ENCODE data around the gene ABHD12B.

The ABHD12B gene, protein sequence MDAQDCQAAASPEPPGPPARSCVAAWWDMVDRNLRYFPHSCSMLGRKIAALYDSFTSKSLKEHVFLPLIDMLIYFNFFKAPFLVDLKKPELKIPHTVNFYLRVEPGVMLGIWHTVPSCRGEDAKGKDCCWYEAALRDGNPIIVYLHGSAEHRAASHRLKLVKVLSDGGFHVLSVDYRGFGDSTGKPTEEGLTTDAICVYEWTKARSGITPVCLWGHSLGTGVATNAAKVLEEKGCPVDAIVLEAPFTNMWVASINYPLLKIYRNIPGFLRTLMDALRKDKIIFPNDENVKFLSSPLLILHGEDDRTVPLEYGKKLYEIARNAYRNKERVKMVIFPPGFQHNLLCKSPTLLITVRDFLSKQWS

DNA sequence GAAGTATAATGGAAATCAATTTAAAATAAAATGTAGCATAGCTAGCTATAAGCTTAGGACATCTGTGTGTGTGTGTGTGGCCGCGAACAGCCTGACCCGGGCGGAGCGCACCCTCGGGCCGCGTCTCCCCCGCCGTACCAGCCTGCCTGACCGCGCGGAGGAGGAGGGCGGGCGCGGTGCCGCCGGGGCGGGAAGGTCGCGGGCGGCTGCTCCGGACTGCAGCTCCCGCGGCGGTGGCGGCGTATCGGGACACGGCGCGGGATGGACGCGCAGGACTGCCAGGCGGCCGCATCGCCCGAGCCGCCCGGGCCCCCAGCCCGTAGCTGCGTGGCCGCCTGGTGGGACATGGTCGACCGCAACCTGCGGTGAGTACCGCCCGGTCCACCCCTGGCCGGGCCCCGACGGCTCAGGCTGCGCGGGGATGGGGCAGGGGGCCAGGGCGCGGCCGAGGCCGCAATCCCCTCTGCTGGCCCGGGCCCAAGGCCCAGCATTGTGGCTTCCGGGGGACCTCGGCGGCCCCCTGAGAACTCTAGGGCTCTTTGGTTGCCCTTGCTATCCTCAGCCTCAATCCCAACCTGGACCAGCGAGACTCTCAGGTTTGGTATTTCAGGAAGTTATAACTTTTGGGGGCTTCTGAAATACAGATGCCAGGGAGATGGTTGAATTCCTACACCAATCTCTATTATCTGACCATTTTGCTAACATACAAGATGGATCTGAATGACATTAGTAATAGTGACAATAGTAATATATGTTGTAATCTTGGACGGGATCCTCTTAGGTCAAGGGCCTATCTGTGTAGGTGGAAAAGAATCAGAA is at the start of gene ABHD12B:
Gene ABHD12B (plus strand): TSS at position 140 of the 819 bp plus-strand sequence. CDS start 122 bp downstream, at position 262.
- DNase-seq: no peak

DNA sequence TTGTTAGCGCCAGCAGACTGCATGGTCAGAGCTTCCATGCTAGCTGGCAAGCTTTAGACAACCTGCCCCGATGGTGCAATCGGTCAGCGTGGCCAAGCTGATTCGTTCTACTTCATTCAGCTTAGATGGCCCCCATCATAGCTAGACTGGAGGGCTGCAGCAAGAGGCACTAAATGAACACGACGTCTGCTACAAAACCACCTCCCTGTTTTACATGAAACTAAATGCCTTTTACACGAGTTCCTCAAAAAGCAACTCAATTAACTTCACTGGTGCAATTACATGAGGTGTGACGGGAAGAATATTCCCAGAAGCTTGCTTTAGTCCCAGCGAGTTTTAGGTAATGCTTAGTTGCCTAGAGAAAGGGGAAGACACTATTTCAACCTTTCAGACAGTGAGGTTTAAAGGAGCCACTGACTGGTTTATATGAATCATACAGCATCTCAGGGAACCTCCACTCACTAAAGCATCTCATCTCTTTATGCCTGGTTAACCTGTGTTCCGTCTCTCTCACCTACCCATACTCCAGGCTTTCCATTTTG is 49.3 kb upstream of the ABHD12B start:
- DNase-seq: no peak

DNA sequence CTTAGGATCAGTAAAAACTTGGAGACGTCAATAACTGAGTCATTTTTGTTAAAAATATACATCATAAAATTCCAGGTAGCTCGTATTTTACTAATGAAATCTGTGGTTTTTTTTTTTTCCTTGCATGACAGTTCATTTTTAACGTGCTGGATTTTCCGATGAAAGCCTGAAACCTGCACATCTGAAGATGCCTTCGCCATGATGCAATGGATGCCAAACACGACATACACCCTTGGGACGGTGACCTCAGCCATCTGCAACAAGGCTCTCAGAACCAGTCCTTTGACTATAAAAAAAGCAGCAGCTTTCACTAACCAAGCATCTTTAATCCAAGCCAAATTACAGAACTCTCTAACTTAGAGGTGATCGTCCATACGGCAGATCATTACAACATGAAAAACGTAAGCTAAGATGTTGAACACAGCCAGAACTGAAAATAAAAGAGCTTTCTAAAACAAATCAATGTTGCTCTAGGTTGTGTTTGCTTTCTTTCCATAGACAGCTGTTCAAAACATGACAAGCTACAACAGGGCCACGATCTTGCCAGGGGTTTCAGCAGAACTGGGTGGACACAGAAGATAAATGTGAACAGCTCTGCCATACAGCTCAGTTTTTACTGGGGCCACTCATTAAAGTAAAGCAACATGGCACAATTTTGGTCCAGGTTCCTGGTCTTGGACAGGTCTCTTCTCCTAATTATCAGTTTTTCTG is 48.6 kb upstream of the ABHD12B start:
- no peak for DNase-seq

DNA sequence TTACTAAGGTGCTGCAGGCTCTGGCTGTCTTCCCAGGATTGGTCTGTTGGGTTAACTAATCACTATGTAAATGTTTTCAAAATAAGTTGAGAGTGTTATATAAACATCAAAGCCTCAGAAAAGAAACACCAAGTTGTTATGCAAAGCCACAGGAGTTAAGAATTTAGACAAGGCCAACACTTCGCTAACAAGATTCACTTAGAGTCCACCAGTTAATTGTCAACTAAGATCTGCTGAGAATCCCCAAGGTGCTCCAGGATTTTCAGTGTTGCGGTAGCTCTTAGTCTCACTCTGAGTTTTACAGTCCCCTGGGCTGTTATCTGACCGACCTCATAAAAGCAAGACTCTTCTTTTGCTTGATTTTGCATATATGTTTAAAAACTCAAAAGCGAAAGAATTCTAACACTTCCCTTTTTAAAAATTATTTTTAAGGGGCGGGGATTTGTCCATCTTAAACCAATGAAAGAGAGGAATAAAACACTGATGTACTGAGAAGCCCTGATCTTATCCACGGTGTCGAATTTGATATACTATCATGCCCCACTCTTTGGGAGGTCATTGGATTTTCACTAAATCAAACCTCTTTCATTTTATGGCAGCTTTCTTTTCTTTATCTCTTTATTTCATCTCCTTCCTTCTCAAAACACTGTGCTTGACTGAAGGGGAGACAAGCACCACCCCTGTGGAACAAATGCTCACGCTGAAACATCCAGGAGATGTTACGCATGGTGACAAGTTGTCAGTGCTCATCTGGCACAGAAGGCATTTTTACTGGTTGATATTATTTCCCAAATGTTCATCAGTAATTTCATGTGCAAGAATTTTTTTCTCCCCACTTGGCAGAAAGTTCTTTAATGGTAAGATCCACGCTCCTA is 47.9 kb upstream of the ABHD12B start:
- DNase-seq: no peak

DNA sequence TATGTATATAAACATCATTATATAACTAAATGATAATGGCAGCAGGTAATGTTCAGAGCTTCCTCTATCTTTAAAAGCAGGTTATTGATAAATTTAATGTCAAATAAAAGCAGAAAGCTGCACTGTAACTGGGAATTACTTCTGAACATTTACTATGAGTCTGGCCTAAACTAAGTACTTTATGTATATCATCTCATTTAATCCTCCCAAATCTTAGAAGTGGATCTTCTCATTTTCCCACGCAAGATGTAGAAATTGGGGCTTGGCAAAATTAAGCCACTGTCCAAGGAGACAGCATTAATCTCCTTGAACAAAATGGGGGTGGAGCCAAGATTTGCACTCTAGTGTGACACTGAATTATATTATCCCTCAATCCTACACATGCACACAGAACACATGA is 46.5 kb upstream of the ABHD12B start:
- DNase-seq: no peak

DNA sequence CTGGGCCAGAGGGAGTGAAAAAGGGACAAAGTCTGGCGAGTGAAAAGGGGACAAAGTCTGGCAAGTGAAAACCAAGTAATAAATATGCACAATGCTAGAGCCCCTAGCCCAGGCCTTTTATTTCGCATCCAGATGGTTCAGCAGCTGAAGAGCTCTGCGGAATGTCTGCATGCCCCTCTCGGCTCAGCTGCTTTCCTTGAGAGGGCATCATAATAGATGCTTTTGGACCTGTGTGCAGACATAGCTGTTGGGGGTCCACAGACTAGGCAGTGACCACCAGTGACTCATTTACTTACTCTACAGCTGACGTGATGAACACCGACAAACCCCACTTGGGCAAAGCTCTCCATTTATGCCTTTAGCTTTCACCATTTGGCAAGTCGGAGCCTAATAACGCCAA is 45.2 kb upstream of the ABHD12B start:
- no peak for DNase-seq

DNA sequence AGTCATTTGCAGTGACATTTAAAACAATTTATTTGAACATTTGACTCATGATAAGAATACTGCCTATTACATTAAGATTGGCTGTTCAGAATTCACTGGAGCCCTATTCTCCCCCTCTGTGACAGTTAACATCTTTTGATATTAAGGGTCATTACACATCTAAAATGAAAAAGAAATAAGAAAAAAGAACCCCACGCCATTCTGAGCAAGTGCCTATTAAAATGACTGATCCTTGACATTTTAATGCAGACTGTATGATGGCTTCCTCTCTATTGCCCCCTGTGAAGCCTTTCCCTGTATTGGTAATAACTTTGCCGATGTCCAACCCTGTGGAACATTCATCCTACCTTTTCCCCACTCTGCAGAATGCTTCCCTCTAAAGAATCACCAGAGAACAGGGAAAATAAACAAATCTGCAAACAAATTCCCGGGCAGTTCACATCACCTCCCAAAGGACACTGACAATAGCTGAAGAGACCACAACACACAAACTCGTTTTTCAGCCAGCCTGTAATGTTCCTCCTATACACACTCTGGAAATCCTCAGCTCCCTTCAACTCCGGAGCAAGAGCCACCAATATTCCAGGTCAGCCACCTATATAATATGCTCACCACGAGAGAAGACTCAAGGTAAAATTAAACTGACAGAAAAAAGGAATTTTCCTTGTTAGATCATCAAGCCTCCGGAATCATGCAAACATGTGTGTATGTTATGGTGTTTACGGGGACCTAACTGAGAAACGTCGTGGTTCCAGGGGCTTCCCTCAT is 42.9 kb upstream of the ABHD12B start:
- DNase-seq: no peak

DNA sequence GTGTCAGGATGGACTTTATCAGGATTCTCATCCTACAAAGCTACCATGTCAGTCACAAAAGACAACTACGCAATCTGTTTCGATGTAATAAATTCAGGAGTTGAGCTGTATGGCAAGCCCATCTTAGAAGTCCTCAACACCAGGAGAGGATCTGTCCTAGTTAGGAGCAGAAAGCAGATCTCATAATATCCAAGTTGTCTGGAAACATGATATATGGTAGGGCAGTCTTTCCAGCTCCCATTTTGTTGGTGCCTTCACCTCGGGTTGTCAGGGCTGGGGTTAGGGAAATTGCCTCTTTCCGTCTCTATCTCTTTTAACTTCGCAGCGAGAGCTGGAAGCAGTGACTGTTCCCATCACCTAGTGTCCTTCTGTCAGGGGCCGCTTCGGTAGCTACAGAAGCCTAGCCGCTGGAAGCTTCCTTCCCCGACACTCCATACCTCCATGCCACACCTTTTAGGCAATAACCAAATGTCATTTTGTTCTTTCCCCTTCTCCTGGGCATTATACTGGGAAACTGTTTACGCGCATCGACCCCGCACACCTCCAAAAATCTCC is 42.3 kb upstream of the ABHD12B start:
- DNase-seq: no peak

DNA sequence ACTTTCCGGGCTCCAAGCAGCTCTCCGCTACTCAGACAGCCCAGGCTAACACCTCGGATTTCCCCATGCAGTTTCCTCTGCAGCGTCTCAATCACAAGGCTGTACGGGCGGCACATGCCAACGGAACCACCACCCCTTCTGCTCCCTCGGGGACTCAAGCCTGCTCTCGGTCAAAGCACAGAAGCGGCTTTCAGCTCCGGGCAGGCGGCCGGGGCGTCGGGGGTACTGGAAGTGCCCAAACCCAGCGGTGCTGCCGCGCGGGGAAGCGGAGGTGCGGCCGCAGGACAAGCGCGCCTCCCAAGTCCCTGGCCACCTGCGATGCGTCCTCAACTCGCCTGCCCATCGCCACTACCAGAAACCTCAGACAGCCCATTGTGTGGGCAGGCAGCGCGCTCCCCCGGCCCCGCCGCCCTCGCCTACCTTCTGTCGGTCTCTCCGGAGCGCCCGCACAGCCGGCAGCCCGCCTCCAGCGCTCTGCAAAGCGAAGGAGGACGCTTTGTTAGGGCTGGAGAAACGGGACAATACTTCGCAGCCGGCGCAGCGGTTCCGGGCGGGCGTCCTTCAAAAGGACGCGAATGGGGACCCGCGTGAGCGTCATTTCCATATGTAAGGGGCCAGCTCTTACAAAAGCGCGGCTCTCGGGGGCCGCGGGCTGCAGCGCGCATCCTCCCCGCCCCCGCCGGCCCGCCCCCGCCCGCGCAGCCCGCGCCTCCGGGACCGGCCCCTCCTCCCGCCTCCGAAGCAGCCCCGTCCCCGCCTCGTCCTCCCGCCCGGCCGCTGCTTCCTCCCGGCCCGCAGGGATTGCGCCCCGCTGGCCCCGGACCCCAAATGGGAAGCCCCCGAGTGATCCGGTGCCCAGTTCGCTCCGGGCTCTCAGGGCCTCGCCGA is 41.6 kb upstream of the ABHD12B start:
- no peak for DNase-seq

DNA sequence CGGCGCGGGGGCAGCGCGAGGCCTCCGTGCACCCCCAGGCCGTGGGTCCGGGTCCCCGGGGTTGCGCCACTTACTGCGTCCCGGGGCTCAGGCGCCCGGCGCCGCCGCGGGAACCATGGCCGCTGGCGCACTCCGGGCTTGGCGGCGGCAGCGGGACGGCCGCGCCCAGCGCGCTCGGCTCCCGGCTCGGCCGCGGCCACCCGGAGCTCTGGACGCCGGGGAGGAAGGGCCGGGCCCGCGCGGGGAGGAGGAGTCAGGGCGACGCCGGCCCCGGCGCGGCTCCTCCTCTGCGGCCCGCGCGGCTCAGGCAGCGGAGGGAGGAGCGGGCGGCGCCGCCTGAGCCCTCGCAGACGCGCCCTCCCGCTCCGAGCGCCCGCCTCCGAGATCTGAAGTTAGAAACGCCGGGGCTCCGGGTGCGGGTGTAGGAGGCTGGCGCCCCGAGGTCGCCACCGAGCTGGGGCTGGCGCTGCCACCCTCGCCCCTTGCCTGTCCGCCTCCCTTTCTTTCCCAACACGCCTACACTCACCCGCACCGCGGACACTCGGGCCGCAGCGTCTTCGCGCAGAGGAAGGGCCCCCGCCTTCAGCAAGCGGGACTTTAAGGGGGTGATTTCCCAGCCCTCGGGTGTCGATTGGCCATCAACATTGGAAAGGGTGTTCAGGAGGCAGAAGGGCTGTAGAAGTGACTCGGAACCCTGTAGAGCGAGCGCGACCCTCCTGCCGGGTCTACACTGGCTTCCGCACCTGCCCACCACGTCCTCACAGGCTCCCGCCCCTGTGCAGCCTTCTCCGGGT is 40.7 kb upstream of the ABHD12B start, which contains the start of gene NIN:
Gene NIN (minus strand): TSS at position 231 of the 794 bp plus-strand sequence. CDS start 9,106 bp downstream, outside the sequence.
- DNase-seq: peak; percentile 45

DNA sequence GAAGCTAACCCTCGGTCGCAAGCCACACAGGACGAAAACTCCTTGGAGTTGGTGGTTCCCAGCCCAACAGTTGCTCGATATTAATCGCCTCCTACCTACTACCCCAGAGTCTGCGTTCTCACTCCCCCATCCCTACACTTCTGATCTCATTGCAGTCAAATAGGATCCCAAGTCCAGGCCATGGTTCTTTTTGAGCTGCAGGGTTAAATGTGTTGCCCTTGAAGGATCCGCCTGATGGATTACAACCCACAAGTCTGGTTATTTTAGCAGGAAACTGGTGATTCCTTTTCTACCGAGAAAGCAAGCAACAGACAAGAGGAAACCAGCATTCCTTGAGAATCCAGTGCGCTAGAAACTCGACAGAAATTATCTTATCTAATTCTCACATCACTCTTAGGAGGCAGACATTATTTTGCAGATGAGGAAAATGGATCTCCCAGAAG is 40.1 kb upstream of the ABHD12B start:
- DNase-seq: no peak

DNA sequence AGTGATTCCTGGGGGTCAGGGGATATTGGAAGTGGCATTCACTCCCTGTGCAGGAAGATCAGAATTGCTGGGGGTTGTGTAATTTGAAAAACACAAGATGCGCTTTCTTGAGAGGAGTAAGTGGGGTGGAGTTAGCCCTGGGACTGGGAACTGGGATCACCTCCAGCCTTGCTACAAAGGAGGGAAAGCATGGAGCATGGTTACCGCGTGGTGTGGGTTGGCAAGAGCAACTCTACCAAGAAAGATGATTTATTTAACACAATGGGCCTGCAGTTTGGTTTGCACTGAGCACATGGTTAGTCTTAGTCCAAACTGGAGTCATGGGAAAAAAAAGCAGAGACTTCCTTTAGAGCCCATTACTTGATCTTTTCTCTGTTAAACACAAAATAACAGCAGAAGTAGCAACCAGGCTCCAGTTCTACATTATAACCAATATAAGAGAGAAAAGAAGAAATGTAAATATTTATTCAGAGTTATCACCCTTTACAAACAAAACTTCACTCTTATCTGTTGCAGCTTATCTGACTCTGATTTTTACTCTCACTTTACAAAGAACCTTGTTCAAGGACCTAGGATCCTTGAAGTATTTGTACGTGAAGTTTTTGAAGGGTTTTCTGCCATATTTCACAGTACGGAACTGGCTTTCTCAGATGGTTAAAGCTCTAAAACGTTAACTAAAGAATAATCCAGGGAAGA is 38.8 kb upstream of the ABHD12B start:
- DNase-seq: no peak

DNA sequence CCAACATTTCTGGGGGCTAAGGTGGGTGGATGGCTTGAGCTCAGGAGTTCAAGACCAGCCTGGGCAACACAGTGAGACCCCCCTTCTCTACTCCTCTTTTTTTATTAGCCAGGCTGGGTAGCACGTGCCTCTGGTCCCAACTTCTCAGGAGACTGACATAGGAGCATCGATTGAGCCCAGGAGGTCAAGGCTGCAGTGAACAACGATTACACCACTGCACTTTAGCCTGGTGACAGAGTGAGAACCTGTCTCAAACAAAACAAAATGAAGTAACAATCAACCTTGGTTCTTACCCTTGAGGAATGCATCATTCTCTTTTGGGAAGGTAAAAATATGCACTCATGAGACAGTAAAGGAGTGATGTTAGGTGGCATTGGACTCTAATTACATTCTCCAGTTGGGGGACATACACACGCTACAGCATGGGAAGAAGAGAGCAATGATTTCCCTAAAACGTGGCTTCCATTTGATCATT is 37.0 kb upstream of the ABHD12B start:
- no peak for DNase-seq

DNA sequence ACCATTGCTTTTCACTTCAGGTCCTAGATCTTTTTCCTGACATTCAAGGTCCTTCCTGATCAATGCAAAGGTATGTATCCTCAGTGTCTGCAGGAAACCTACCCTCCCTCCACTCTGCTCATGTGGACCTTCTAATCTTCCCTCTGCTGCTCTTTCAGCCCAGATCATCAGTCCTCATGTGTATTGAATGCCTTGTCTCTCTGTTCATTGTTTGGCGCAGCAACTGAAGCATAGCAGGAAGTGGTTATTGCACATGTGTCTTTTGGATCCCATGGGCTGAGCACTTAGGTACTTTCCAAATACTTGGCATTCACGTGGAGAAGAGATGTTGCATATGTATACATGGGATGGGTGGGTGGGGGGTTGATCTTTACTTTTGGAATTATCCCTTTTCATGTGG is 36.6 kb upstream of the ABHD12B start:
- no peak for DNase-seq

DNA sequence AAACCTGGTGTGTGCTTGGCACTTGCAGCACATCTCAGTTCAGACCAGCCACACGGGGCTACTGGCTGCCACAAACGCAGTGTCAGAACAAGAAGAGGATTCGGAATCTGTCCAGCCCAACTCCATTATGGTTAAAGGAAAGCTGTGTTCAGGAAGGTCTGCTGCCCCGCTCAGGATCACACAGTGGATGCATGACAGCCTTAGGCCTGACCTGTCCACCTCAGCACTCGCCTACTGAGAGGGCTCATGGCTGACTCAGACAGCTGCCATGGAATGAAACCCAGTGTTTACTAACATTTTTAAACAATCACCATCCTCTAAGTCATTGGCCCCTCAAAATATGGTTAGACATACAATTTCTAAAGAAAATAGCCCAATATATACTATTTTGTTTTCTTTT is 35.3 kb upstream of the ABHD12B start:
- no peak for DNase-seq

DNA sequence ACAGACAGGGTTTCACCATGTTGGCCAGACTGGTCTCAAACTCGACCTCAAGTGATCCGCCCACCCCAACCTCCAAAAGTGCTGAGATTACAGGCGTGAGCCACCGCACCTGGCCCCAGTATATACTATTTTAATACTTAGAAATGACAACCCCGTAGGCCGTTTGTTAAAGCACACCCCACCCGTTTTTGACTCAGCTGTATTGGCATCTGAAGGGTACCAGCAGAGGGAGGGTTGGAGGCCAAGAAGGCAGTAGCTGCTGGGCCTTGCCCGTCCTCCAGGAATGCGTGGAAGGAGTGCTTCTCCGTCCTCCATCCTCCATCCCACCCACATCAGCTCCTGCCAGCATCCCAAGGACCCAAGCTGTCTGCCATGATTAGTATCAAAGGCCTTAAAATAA is 34.6 kb upstream of the ABHD12B start:
- no peak for DNase-seq

DNA sequence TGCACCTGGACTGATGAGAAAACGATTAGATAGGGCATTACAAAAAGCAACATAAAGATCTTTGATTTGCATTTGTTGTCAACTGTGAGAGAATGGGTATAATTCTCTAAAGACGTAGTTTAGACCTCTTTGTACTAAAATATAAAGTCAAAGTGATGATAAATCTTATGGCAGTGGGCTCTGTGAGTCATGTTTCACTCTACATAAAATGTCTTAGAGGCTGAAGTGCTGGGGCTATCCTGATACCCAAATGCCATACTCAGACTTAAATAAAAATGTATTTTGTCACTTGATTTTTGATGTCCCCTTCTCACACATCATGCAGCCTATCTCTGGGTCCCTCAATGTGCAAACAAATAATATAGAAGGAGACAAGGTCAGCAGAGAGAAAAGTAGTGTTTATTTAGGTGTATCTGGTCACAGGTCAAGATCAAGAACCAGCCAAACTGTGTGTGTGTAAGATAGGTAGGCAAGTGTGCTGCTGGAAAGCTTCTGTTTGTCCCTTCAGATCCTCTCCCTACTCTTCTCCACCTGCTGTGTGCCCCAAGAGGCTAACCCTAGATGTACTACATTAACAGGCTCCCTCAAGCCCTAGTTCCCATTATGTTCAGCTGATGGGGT is 33.9 kb upstream of the ABHD12B start:
- DNase-seq: no peak

DNA sequence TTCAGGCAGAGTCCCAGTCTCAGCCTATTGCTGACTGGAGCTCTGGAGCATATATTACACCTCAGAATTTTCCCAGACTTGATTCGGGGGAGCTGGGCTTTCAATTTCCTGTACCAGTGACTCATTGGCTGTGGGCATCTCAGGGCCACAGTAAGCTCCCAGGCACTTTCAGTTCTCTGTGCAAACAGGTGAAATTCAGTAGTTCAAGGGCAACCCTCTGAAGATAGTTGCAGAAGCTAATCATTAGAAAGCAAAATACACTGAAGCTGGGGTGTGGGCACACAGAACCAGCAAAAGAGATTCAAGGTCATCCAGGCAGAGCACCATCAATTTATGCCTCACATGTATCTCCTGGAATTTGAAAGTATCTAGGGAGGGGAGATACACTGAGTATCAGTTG is 32.8 kb upstream of the ABHD12B start:
- DNase-seq: no peak
